HG02943 (cell line): ENCODE results near the gene LMOD2.
A peak's percentile ranks its signal among the peaks of the same experiment; 100 is the strongest.
"Not testable (repeated sequence)": the region's sequence is repeated elsewhere in the genome, so short reads cannot be mapped to it uniquely, and the experiment has no call there.

ENCODE experiments used
- ATAC-seq: cut with Tn5 transposase; IDR thresholded peaks from one replicate; pipeline ENCODE4 v1.9.1; 2021; ENCODE audit warnings: mild to moderate bottlenecking, low read depth, moderate library complexity; ENCODE audit not compliant: unreplicated experiment

LMOD2 gene, protein sequence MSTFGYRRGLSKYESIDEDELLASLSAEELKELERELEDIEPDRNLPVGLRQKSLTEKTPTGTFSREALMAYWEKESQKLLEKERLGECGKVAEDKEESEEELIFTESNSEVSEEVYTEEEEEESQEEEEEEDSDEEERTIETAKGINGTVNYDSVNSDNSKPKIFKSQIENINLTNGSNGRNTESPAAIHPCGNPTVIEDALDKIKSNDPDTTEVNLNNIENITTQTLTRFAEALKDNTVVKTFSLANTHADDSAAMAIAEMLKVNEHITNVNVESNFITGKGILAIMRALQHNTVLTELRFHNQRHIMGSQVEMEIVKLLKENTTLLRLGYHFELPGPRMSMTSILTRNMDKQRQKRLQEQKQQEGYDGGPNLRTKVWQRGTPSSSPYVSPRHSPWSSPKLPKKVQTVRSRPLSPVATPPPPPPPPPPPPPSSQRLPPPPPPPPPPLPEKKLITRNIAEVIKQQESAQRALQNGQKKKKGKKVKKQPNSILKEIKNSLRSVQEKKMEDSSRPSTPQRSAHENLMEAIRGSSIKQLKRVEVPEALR

GRCh38 chr7:123655614-123656013, at the start of gene LMOD2:
LMOD2 (plus strand) TSS chr7:123655866; CDS start chr7:123655964, 98 bp downstream.
- ATAC-seq = no peak

DNA sequence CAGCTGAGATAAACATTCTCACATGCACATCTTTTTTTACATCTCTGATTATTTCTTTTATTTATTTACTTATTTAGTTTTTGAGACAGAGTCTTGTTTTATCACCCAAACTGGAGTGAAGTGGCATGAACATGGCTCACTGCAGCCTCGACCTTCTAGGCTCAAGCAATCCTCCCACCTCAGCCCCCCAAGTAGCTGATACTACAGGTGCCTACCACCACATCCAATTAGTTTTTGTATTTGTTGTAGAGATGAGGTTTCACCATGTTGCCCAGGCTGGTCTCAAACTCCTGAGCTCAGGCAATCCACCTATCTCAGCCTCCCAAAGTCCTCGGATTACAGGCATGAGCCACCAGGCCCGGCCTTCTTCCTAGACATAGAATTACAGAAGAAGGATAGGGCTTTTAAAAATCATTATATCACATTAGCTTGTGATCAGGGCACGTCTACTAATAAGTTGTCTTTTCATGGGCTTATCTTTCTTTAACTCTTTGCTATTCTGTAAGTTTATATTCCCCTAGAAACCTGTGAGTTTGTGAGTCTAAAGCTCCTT, 48.2 kb upstream of the LMOD2 start:
- no peak for ATAC-seq

DNA sequence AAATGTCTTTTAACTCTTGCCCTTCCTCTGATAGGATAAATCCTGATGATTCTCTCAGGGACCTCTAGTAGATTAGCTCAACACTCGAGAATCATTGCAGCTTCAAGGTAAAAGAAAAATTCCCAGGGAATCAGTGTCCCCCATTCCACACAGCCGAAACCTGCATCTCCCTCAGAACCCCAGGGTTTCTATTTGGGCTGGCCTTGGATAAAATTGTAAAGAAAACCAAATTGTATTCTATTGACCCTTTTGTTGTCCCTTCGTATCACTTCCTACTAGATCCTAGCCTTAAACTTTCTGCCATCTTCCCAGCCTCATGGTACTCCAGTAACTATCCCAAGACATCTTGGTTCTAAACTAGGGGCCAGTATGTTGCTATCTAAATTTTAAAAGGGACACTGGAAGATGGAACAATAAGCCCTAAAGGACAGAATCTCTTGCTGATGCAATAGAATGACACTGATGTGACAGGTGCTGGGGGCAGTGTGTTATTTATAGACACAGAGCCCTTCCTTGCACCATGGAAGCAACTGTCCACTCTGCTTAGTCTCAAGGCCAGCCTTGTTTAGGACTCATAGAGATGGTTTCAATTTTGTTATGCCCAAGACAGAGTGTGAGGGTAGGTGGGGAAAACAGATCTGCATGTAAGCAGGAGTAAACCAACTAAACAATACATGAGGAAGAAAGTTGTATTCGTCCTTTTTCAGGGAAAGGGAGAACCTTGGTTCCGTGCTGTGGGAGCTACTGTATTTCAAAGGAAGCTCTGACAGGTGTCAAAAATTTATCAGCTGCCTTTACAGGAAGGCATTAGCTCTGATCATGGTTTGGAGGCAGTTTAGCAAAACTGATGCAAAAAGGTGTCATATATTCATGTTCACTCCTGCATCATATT, 46.4 kb upstream of the LMOD2 start:
- no peak for ATAC-seq

DNA sequence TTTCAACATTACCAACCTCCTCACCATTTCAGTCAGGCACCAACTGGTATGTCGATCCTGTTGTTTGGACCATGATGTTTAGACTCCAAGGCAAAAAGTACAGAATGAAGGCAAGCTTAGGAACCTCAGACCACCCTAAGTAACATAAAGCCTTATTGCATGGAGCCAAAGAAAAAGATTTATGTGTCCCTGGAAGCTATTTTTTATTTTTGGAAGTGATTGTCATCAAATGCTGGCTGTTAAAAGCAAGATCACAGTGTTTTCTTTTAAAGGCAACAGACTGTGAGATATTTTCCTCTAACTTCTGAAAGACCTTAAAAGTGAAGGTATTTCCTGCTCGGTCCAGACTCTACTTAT, 45.8 kb upstream of the LMOD2 start:
- ATAC-seq = no peak

DNA sequence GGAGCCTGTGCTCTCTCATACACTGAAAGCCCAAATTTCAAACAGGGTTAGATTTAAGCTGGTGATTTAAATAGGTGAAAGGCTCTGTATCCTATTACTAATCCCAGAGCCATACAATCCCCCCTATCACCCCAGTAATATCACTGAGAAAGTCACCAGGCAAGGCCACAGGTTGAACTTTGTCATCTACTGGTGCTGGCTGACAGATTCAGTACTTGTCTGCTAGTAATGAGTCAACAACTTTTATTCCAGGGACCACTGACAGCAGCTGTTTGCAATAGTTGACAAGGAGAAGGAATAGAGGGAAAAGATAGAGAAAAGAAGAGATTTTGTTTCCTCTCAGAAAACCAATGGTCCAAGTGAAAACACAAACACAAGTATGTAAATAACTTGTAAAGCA, 43.6 kb upstream of the LMOD2 start:
- no peak for ATAC-seq

- no peak for ATAC-seq
Measured at GRCh38 chr7:123615344-123615743, 40.3 kb upstream of the LMOD2 start.

DNA sequence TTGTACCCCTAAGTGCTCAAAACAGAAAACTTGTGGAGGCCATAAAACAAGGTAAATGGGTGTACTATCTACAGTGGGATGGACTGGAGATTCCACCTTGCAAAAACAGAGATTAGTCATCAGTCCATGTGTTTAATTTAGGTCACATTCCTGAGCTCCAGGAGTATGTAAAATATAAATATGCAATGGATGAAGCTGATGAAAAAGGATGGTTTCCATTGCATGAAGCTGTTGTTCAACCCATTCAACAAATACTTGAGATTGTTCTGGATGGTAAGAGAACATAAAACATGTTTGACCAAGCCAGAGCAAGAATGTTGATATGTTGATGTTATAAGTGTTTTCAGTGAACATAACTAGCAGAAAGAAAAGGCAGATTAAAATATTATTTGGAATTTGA, 39.4 kb upstream of the LMOD2 start:
- ATAC-seq = no peak

DNA sequence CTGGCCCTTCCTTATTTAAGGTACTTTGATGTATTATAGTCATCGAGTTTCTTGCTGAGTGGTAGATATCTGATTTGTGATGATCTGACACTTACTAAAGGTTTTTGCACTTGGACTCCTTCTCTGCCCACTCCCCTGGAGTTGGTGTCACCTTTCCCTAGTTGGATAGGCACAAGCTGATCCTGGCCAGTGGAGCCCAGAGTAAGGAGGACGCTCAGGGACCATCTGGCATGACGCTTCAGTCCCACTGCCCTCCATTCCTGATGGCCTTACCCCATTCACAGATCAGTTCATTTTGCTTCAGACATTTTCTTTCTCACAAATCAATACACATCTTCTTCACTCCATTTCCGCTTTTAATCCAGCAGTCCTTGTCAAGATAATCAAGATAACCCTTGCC, 34.0 kb upstream of the LMOD2 start:
- ATAC-seq = no peak

GRCh38 chr7:123622660-123623386, 32.8 kb upstream of the LMOD2 start:
- ATAC-seq = no peak

DNA sequence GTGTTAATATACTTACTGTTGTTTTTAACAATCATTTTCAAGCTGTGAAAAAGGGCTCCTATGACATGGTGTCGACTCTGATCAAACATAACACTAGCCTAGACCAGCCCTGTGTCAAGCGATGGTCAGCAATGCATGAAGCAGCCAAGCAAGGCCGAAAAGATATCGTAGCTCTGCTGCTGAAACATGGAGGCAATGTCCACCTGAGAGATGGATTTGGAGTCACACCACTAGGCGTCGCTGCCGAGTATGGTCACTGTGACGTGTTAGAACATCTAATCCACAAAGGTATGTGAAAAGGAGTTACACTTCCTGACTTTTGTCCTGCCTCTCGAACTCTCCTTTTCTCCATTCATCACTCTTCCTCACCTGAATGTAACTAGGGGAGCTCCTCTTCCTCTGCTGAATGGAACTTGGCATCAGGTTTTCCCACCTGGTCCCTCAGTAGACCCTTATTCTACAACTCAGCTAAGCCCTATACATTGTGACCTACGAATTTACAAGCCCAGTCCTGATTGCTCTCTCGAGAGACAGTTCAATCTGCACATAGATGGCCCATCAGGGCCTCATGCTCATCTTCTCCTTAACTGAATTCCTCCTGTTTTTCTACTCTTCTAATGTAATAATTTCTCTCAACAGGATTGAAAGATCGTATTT, 31.0 kb upstream of the LMOD2 start:
- ATAC-seq = peak; percentile 96

DNA sequence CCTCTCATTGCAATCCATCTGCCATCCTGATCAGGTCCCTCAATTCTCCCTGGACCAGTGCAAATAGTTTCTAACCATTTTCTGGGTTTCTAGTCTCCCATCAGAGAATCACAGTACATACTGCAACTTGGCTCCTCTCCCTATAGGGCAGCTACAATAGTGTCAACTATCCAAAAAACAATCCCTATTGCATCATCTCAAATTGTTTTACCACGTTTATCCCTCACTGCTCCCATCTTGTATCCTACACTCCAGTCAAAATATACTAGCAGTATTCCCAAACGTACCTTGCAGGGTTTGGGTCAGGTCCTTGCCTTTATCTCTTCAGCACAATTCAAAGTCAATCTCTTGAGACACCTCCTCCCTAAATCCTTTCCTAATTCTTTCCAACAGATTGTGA, 30.4 kb upstream of the LMOD2 start:
- ATAC-seq = no peak

DNA sequence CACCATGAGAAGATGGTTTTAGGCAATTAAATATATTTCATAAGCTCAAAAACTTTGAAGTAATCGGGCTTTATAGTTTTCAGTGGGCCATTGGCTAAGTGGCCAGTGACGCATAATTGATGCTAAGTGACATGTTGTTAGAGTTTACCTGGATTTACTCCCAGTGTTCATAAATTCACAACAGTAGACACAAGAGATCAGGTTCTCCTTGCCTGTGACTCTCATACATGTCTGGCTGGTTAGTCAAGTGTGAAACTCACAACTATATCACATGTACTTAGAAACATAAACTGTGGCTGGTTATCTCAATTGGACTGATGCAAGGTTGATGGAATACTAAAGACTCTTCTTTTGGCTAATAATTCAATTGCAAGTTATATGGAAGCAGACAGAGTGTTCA, 27.8 kb upstream of the LMOD2 start:
- no peak for ATAC-seq

GRCh38 chr7:123628829-123629228, 26.8 kb upstream of the LMOD2 start:
- no peak for ATAC-seq

DNA sequence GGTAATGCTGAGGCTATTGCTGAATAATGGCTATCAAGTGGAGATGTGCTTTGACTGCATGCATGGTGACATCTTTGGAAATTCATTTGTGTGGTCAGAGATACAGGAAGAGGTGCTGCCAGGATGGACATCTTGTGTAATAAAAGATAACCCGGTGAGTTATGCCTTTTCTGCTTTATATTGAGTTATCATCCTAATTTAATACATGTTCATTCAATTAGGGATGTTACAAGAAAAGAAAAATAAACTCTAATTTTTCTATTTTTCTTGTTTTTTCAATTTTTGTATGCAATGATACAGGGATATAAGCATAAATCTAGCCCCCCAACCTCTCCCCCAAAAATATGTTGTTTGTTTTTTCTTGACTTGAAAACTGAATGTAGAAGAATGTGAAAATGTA, 26.4 kb upstream of the LMOD2 start:
- ATAC-seq = no peak

DNA sequence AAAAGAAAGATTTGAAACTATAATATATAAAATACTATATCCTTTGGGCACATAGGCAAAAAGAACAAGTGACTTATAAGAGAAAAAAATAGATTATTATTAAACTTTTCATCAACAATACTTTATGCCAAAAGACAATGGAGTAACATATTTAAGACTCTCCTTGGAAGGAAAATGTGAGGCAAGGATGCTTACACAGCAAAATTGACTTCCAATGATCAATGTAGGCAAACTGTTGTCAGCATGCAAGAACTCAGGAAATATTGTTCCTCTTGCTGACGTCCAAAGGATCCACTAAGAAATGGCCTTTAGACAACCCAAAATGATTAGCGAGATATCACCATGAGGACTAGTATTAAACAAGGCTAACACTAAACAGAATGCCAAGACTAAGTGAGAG, 22.9 kb upstream of the LMOD2 start:
- ATAC-seq = no peak

DNA sequence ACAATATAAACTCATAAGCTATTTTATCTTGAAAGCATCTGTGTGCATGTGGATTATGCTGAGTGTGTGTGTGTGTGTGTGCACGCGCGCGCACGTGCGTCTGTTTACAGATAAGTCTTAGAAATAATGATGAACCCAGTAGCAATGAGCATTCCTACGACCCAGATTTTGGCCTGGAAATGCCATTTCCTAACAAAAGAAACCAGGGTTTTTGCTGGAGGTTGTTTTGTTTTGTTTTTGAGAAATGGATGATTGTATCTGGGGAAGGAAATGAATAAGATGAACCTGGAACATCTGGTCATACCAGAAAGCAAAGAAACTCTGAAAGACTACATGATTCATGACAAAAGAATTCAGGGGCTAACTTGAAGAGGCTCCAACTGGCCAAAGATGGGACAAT, 22.1 kb upstream of the LMOD2 start:
- no peak for ATAC-seq

GRCh38 chr7:123634011-123634573, 21.6 kb upstream of the LMOD2 start:
- not testable (repeated sequence) for ATAC-seq

GRCh38 chr7:123635551-123636359, 19.9 kb upstream of the LMOD2 start:
- ATAC-seq = no peak

DNA sequence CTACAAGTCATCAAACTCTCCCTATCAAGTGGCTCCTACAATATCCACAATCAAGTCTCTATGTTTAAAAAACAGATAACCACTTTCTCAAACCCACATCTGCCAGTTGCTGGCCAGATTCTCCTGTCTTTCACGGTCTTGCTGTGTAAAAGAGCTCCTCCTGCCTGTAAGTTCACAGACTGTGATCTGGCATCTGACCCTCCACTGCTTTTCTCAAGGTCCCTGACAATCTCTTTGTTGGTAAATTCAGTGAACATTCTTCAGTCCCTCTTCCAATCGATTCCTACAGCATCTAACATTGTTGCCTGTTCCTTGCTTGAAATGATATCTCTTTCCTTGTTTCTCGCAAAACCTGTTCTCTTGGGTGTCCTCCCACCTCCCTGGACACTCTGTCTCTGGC, 18.5 kb upstream of the LMOD2 start:
- no peak for ATAC-seq
